HepG2 (cell line): ENCODE results near the gene MMP25. TPM values are rescaled to one million over a fixed set of nuclear protein-coding genes. Genes with fewer than 3 reads are reported as not detected.

Experiments used
- ATAC-seq: fragments of 200-7000 bp; cut with Tn5 transposase; 3 replicates; pipeline ENCODE4 v1.9.1; 2020; ENCODE audit warnings: mild to moderate bottlenecking, moderate library complexity
- BruUV-seq: library from RNA; stranded (reverse); fragments of 400-500 nt; replicated peaks from 2 replicates; lab custom pipeline; 2021; lab: Mats Ljungman, UMichigan
- CTCF ChIA-PET: fragments of 300-600 bp; formaldehyde crosslinking; extraction: SDS; loops from one replicate; lab custom pipeline; 2021; ENCODE audit warnings: low total read pairs, inconsistent platforms, low intra/inter-chr PET ratio; lab: Yijun Ruan, JAX
- POLR2A ChIA-PET: fragments of 350-600 bp; sonication (Branson Sonifier 250); formaldehyde crosslinking; loops from one replicate; lab custom pipeline; 2020; ENCODE audit warnings: antibody characterized with exemption, inconsistent platforms; lab: Yijun Ruan, JAX
- DNase-seq: peaks from one replicate; pipeline ENCODE4 v3.0.0-alpha.2; 2015; ENCODE audit warnings: low spot score
- FAIRE-seq: peaks from 3 replicates; lab custom pipeline; 2011; peaks lifted over from hg19 to GRCh38; lab: Jason Lieb, UNC
- H2AFZ ChIP-seq: one replicate; pipeline ENCODE4 v1.6.1; 2011; ENCODE audit warnings: low read length, inconsistent platforms
- H3K27ac ChIP-seq: fragments of 300-600 bp; 3 replicates; pipeline ENCODE4 v1.8.0; 2011; ENCODE audit warnings: mixed run types, mild to moderate bottlenecking, mixed read lengths, low read length, inconsistent platforms; ENCODE audit not compliant: insufficient read depth; ENCODE audit errors: extremely low read length
- H3K27me3 ChIP-seq, 2 experiments: fragments of 200-600 bp in 1 of 2; 2 replicates in 1 of 2; 3 replicates in 1 of 2; pipeline versions ENCODE4 v1.6.0 to v1.8.0; 2011; ENCODE audit warnings: low read length in 2 of 2, mild to moderate bottlenecking in 2 of 2, moderate library complexity in 2 of 2, inconsistent platforms in 1 of 2; ENCODE audit not compliant: insufficient read depth in 2 of 2, control insufficient read depth in 1 of 2
- H3K36me3 ChIP-seq, 2 experiments: fragments of 200-600 bp in 1 of 2; replicated peaks in 1 of 2; 2 replicates in 1 of 2; 3 replicates in 1 of 2; pipeline versions ENCODE4 v1.5.1 to v1.8.0; 2011; ENCODE audit warnings: low read length in 2 of 2, inconsistent platforms in 1 of 2; ENCODE audit not compliant: insufficient read depth in 2 of 2, control insufficient read depth in 1 of 2
- H3K4me1 ChIP-seq: 2 replicates; pipeline ENCODE4 v1.5.1; 2012; ENCODE audit warnings: low read length, inconsistent platforms; ENCODE audit not compliant: insufficient read depth
- H3K4me2 ChIP-seq: 2 replicates; pipeline ENCODE4 v1.6.0; 2011; ENCODE audit warnings: low read depth, low read length, inconsistent platforms
- H3K4me3 ChIP-seq, 3 experiments: fragments of 200-600 bp in 1 of 3; sonication (generic), shearing (Covaris generic) in 1 of 3; replicated peaks in 1 of 3; 2 replicates each; pipeline ENCODE4 v1.5.1; 2011 to 2016; ENCODE audit warnings: low read length in 3 of 3, inconsistent platforms in 2 of 3, low read depth in 2 of 3, mild to moderate bottlenecking in 2 of 3, control low read depth in 1 of 3, mixed read lengths in 1 of 3; ENCODE audit not compliant: insufficient read depth in 1 of 3
- H3K79me2 ChIP-seq: one replicate; pipeline ENCODE4 v1.6.1; 2011; ENCODE audit warnings: low read length, inconsistent platforms; ENCODE audit not compliant: insufficient read depth
- H3K9ac ChIP-seq: 2 replicates; pipeline ENCODE4 v1.6.0; 2011; ENCODE audit warnings: mild to moderate bottlenecking, low read depth, low read length, inconsistent platforms; ENCODE audit not compliant: insufficient read depth
- H3K9me3 ChIP-seq: 2 replicates; pipeline ENCODE4 v1.5.1; 2012; ENCODE audit warnings: mild to moderate bottlenecking, low read length
- H4K20me1 ChIP-seq: 2 replicates; pipeline ENCODE4 v1.6.0; 2011; ENCODE audit warnings: inconsistent platforms, mild to moderate bottlenecking, low read length, moderate library complexity; ENCODE audit not compliant: insufficient read depth
- FOXK1 ChIP-seq: sonication (generic); formaldehyde crosslinking; IDR thresholded peaks from 2 replicates; pipeline ENCODE4 v1.4.0; 2020; ENCODE audit warnings: low read depth, missing genetic modification reagents, borderline replicate concordance
- MAFK ChIP-seq, 2 experiments: IDR thresholded peaks in 1 of 2; conservative IDR thresholded peaks in 1 of 2; 2 replicates each; pipeline ENCODE4 v1.6.1; 2011; ENCODE audit warnings: improper control_type of control experiment in 2 of 2, low read length in 2 of 2
- ZNF121 ChIP-seq: sonication (generic); formaldehyde crosslinking; IDR thresholded peaks from 2 replicates; pipeline ENCODE4 v1.5.0; 2020; ENCODE audit warnings: mild to moderate bottlenecking, missing genetic modification reagents
- ZNF3 ChIP-seq: IDR thresholded peaks from 2 replicates; pipeline ENCODE4 v1.7.0; 2017; ENCODE audit warnings: inconsistent platforms
- WGBS: methylation state at CpG from one replicate; pipeline ENCODE4 v1.1.6; 2017; ENCODE audit warnings: low lambda C conversion rate; 5-methylcytosine and 5-hydroxymethylcytosine counted together
- in situ Hi-C: cut with HindIII; loops from 2 replicates; pipeline ENCODE4 v1.10.0; 2017; ENCODE audit warnings: low pct_unique_long_range_greater_than_20kb; ENCODE audit not compliant: extremely low pct_ligation_motif_present
- intact Hi-C: fragments of 100-400 bp; cut with micrococcal nuclease; formaldehyde crosslinking; loops from one replicate; pipeline ENCODE4 v1.10.0; 2022; ENCODE audit not compliant: unreplicated experiment
- polyA plus RNA-seq, 8 experiments: library from polyadenylated mRNA; depleted of rRNA in 3 of 8; stranded (reverse) in 7 of 8; unstranded in 1 of 8; fragments of >200 nt; fragmentation: Illumina TruSeq in 4 of 8; extraction: Trizol in 4 of 8; gene quantifications; 2 replicates each; pipeline versions ENCODE4 v1.2.1 to v1.2.3, GENCODE V29; 2011 to 2016; ENCODE audit warnings: low read depth in 4 of 8, missing spikeins in 1 of 8, mixed read lengths in 1 of 8; ENCODE audit not compliant: insufficient read depth in 1 of 8
- total RNA-seq, 5 experiments: library from RNA; depleted of rRNA; stranded (reverse); fragments of >200 nt; fragmentation: Illumina TruSeq; extraction: Trizol; gene quantifications; 2 replicates each; pipeline ENCODE4 v1.2.3, GENCODE V29; 2016; ENCODE audit warnings: low read depth in 1 of 5
- TF ChIP-seq, protein P1 (sequence below): sonication (generic); formaldehyde crosslinking; conservative IDR thresholded peaks from 2 replicates; pipeline ENCODE4 v1.8.0; 2022; ENCODE audit warnings: low read depth, missing genetic modification reagents

The MMP25 gene
- total and polyA plus RNA-seq, 2 of the 13 experiments (the other 11 are each of a cell fraction or from before 2014, with no cell fraction given) = 0.04 to 0.08 TPM

DNA sequence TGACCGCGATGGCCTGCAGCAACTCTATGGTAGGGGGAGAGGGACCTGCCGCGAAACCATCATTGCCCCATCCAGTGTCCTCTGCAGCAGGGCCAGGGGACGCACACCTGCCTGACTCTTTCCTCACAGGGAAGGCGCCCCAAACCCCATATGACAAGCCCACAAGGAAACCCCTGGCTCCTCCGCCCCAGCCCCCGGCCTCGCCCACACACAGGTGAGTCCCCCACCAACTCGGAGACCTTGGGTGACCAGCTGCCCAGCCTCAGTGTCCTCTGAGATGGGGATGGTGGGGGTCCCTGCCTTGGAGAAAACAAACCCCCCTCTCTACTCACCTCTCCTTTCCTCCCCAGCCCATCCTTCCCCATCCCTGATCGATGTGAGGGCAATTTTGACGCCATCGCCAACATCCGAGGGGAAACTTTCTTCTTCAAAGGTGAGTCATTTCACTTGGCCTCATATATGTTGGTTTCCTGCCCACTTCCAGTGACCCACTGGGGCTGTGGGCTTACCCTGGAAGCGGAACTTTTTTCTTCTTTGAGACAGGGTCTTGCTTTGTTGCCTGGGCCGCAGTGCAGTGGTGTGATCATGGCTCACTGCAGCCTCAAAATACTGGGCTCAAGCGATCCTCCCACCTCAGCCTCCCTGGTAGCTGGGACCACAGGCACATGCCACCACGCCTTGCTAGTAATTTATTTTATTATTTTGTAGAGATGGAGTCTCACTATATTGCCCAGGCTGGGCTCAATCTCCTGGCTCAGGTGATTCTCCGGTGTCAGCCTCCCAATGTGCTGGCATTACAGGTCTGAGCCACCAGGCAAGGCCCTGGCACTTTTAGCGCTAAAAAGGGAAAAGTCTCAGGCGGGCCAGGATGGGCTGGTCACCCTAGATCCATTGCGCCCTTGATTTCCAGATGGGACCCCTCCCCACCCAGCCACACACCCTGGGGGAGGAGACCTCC lies 11.1 kb downstream of the MMP25 start:
- Histone ChIP-seq H3K4me1 (peaks cover 14% of the 10 kb centered on the region), H3K9me3 (no peaks in the 10 kb centered on the region), H3K79me2 (no peaks in the 10 kb centered on the region), H3K4me2 (peak overlapping the region; percentile 99), H4K20me1 (no peaks in the 10 kb centered on the region), H3K27ac (no peak overlapping the region), H3K36me3 (no peaks in the 10 kb centered on the region), H3K4me3 (peak overlapping the region in 2 of 3 experiments; percentile 90 to 91; a peak in 3 of 6 replicates), H2AFZ (no peak overlapping the region), H3K9ac (peak overlapping the region; percentile 46; the same call in 1 of the 2 replicates), H3K27me3 (no peaks in the 10 kb centered on the region)
- CTCF ChIA-PET = no interaction called here
- no peak for TF ChIP-seq ZNF3
- no peak for TF ChIP-seq MAFK (conservative IDR thresholded peaks at IDR 0.05 in 1 of 2, IDR thresholded peaks at IDR 0.05 in 1 of 2; ENCODE audit: low read length in 2 of 2)
- 0 out of 2 replicates have a peak, but pooled peaks have one; percentile 18 for TF ChIP-seq ZNF121 (CRISPR knock-in tag)
- no peak for TF ChIP-seq FOXK1 (CRISPR knock-in tag)
- TF ChIP-seq, protein P1, sequence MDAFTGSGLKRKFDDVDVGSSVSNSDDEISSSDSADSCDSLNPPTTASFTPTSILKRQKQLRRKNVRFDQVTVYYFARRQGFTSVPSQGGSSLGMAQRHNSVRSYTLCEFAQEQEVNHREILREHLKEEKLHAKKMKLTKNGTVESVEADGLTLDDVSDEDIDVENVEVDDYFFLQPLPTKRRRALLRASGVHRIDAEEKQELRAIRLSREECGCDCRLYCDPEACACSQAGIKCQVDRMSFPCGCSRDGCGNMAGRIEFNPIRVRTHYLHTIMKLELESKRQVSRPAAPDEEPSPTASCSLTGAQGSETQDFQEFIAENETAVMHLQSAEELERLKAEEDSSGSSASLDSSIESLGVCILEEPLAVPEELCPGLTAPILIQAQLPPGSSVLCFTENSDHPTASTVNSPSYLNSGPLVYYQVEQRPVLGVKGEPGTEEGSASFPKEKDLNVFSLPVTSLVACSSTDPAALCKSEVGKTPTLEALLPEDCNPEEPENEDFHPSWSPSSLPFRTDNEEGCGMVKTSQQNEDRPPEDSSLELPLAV (CRISPR knock-in tag) = no peak
- intact Hi-C loops (loop anchor here (2.0 kb wide), 2 partner anchors 43 to 71 kb away; no protein-coding TSS in a partner anchor), in situ Hi-C loops (no loop called here)
- POLR2A ChIA-PET = interaction anchor here (1.3 to 3.0 kb wide), 3 partner anchors 30 to 72 kb away, joined by 3 to 30 read pairs (median 17); partner anchors contain the start of genes HCFC1R1 and THOC6
- ATAC-seq (no peak), FAIRE-seq (no peak), DNase-seq (no peak)
- TSS peak; percentile 68 for BruUV-seq
- 94% methylated on average over 18 of the region's 22 CpGs for WGBS
